Activated CD8-positive, alpha-beta T cell treated with anti-CD3 and anti-CD28 coated beads, Interleukin-2, amount 10 ng/mL, durations not matched to agents 7 days and 5 days (primary cell): ENCODE results near the gene KCNJ10. TPM values are rescaled to one million over a fixed set of nuclear protein-coding genes. Genes with fewer than 3 reads are reported as not detected.

Experiments used
- ATAC-seq: fragments of 150-1000 bp; cut with Tn5 transposase; one replicate; pipeline ENCODE4 v1.10.0; 2021; ENCODE audit warnings: moderate library complexity
- CTCF ChIA-PET: fragments of 350-600 bp; sonication (Branson Sonifier 250); formaldehyde crosslinking; loops from one replicate; lab custom pipeline; 2021; ENCODE audit warnings: antibody characterized with exemption; lab: Charles Lee
- POLR2A ChIA-PET: fragments of 350-600 bp; sonication (Branson Sonifier 250); formaldehyde crosslinking; loops from one replicate; lab custom pipeline; 2021; ENCODE audit warnings: antibody characterized with exemption; lab: Charles Lee
- DNase-seq: peaks from one replicate; pipeline ENCODE4 v3.0.0-alpha.2; 2020
- H3K27ac Mint-ChIP-seq: one replicate; pipeline ENCODE4 v1.8.0; 2021; ENCODE audit warnings: mild to moderate bottlenecking, mixed read lengths
- H3K27me3 Mint-ChIP-seq: one replicate; pipeline ENCODE4 v1.8.0; 2021; ENCODE audit warnings: low read depth, mixed read lengths
- H3K36me3 Mint-ChIP-seq: one replicate; pipeline ENCODE4 v1.8.0; 2021; ENCODE audit warnings: low read depth, mixed read lengths
- H3K4me1 Mint-ChIP-seq: one replicate; pipeline ENCODE4 v1.8.0; 2021; ENCODE audit warnings: low read depth, mixed read lengths
- H3K4me3 Mint-ChIP-seq: one replicate; pipeline ENCODE4 v1.8.0; 2021; ENCODE audit warnings: mild to moderate bottlenecking, mixed read lengths
- H3K9me3 Mint-ChIP-seq: one replicate; pipeline ENCODE4 v1.8.0; 2022; ENCODE audit warnings: mixed read lengths; ENCODE audit not compliant: insufficient read depth
- total RNA-seq, 2 experiments: library from RNA; stranded (reverse); gene quantifications; one replicate each; pipeline ENCODE4 v1.2.3, GENCODE V29; 2021

The KCNJ10 gene
- total RNA-seq, 2 experiments from 2014 or later: not detected

GRCh38 chr1:160018900-160019299 is 51.1 kb downstream of the KCNJ10 start:
- peaks cover 5% of the 10 kb centered on the region for H3K4me1 Mint-ChIP-seq
- POLR2A ChIA-PET: interaction anchor here (0.6 kb wide), 1 partner anchor 27 kb away, joined by 3 read pairs; no protein-coding TSS in a partner anchor
- ATAC-seq (no peak), DNase-seq (peak; percentile 19)
- H3K27ac Mint-ChIP-seq: no peak overlapping the region
- no peaks in the 10 kb centered on the region for H3K9me3 Mint-ChIP-seq
- H3K36me3 Mint-ChIP-seq: no peaks in the 10 kb centered on the region
- H3K4me3 Mint-ChIP-seq: no peak overlapping the region
- CTCF ChIA-PET: interaction anchor here (1.6 to 6.9 kb wide), 2 partner anchors 12 to 27 kb away, joined by 4 to 74 read pairs; no protein-coding TSS in a partner anchor
- H3K27me3 Mint-ChIP-seq: peaks cover 14% of the 10 kb centered on the region

DNA sequence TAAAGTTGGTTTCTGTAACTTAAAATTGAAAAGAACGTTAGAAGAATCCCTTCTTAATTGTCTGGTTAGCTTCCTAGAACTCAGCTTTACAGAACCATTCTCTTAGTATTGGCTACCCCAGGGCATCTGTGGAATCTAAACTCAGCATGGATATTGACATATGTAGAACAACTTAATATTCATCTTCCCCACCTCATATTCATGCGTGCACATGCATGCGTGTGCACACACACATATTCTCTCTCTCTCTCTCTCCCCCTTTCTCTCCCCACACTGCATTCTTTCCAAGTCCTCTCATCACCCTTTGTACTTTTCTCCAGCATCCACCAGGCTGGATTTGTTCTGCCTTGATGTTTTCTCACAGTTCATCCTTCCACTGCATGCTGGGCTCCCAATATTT is 51.6 kb downstream of the KCNJ10 start:
- Mint-ChIP-seq H3K4me1 (peaks cover 5% of the 10 kb centered on the region), H3K36me3 (no peaks in the 10 kb centered on the region), H3K27me3 (peaks cover 17% of the 10 kb centered on the region), H3K9me3 (no peaks in the 10 kb centered on the region), H3K4me3 (no peak overlapping the region), H3K27ac (no peak overlapping the region)
- CTCF ChIA-PET: interaction anchor here (1.6 to 6.9 kb wide), 2 partner anchors 12 to 28 kb away, joined by 4 to 74 read pairs; no protein-coding TSS in a partner anchor
- DNase-seq (peak; percentile 8), ATAC-seq (no peak)
- POLR2A ChIA-PET: no interaction called here

DNA sequence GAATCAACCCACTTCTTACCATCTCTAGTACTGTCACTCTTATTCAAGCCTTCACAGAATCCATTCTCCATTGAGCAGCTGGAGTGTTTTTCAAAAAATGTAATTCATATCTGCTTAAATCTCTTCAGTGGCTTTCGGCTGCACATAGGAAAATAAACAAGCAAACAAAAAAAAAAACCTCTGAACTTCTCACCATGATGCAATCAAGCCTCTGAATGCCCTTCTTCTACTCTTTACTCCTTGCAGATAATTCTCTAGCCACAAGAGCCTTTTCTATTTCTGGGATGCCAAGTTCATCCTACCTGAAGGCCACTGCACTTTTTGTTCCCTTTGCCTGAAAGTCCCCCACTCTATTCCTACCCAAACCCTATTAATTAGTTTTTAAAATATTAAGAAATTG is 52.4 kb downstream of the KCNJ10 start:
- no peak overlapping the region for H3K4me3 Mint-ChIP-seq
- H3K36me3 Mint-ChIP-seq: no peaks in the 10 kb centered on the region
- no peaks in the 10 kb centered on the region for H3K9me3 Mint-ChIP-seq
- ChIA-PET POLR2A (no interaction called here), CTCF (interaction anchor here (6.9 kb wide), 1 partner anchor 11 kb away, joined by 74 read pairs; no protein-coding TSS in a partner anchor)
- H3K4me1 Mint-ChIP-seq: peaks cover 5% of the 10 kb centered on the region
- H3K27me3 Mint-ChIP-seq: peaks cover 20% of the 10 kb centered on the region
- ATAC-seq (no peak), DNase-seq (peak; percentile 11)
- no peak overlapping the region for H3K27ac Mint-ChIP-seq

GRCh38 chr1:160011781-160012180 is 58.2 kb downstream of the KCNJ10 start:
- CTCF ChIA-PET: no interaction called here
- Mint-ChIP-seq H3K27me3 (peaks cover 30% of the 10 kb centered on the region), H3K4me3 (no peak overlapping the region), H3K9me3 (no peaks in the 10 kb centered on the region), H3K27ac (no peak overlapping the region), H3K4me1 (no peaks in the 10 kb centered on the region), H3K36me3 (no peaks in the 10 kb centered on the region)
- POLR2A ChIA-PET: no interaction called here
- ATAC-seq: no peak
- no peak for DNase-seq

GRCh38 chr1:160009801-160010200 is 60.2 kb downstream of the KCNJ10 start:
- POLR2A ChIA-PET: no interaction called here
- CTCF ChIA-PET: interaction anchor here (0.9 to 9.5 kb wide), 7 partner anchors 11 to 120 kb away, joined by 3 to 184 read pairs (median 47); partner anchors contain the start of genes PIGM and TAGLN2
- H3K27ac Mint-ChIP-seq: no peak overlapping the region
- no peaks in the 10 kb centered on the region for H3K9me3 Mint-ChIP-seq
- ATAC-seq (no peak), DNase-seq (peak; percentile 9)
- H3K27me3 Mint-ChIP-seq: peaks cover 29% of the 10 kb centered on the region
- no peaks in the 10 kb centered on the region for H3K36me3 Mint-ChIP-seq
- H3K4me3 Mint-ChIP-seq: no peak overlapping the region
- H3K4me1 Mint-ChIP-seq: no peaks in the 10 kb centered on the region

- Mint-ChIP-seq H3K4me3 (no peak overlapping the region), H3K27me3 (peaks cover 28% of the 10 kb centered on the region)
- ATAC-seq: no peak
These were observed 60.9 kb downstream of the KCNJ10 start for GRCh38 chr1:160009081-160009480.

GRCh38 chr1:160007577-160008200 is 62.3 kb downstream of the KCNJ10 start:
- no peak for ATAC-seq
- no peaks in the 10 kb centered on the region for H3K36me3 Mint-ChIP-seq
- peaks cover 21% of the 10 kb centered on the region for H3K27me3 Mint-ChIP-seq
- ChIA-PET CTCF (interaction anchor here (0.7 to 9.5 kb wide), 59 partner anchors 9 to 983 kb away, joined by 3 to 184 read pairs (median 6); partner anchors contain the start of genes DUSP23, FCRL6, IGSF9 and PIGM), POLR2A (interaction anchor here (0.9 to 1.0 kb wide), 2 partner anchors 64 to 115 kb away, joined by 3 read pairs; no protein-coding TSS in a partner anchor)
- no peaks in the 10 kb centered on the region for H3K9me3 Mint-ChIP-seq
- no peak overlapping the region for H3K27ac Mint-ChIP-seq
- peak; percentile 9 for DNase-seq
- H3K4me3 Mint-ChIP-seq: no peak overlapping the region
- no peaks in the 10 kb centered on the region for H3K4me1 Mint-ChIP-seq

More at GRCh38 chr1:160009081-160009480, 60.9 kb downstream of the KCNJ10 start:
- Mint-ChIP-seq H3K4me1 (no peaks in the 10 kb centered on the region), H3K27ac (no peak overlapping the region), H3K9me3 (no peaks in the 10 kb centered on the region), H3K36me3 (no peaks in the 10 kb centered on the region)
- POLR2A ChIA-PET: no interaction called here
- DNase-seq: no peak
- CTCF ChIA-PET: interaction anchor here (0.9 to 9.5 kb wide), 11 partner anchors 10 to 209 kb away, joined by 3 to 184 read pairs (median 38); partner anchors contain the start of genes FCRL6, IGSF9, PIGM and TAGLN2

- Mint-ChIP-seq H3K36me3 (no peaks in the 10 kb centered on the region), H3K4me1 (no peaks in the 10 kb centered on the region), H3K4me3 (no peak overlapping the region), H3K9me3 (no peaks in the 10 kb centered on the region), H3K27me3 (peaks cover 21% of the 10 kb centered on the region), H3K27ac (no peak overlapping the region)
- ATAC-seq (peak; percentile 92), DNase-seq (peak; percentile 84)
- POLR2A ChIA-PET: no interaction called here
- CTCF ChIA-PET: interaction anchor here (0.6 to 9.5 kb wide), 45 partner anchors 8 to 872 kb away, joined by 3 to 184 read pairs (median 10); partner anchors contain the start of genes DUSP23, FCRL6, IGSF9 and PIGM
These were observed 63.5 kb downstream of the KCNJ10 start for GRCh38 chr1:160006312-160006940.

GRCh38 chr1:160005070-160005469 is 64.9 kb downstream of the KCNJ10 start:
- no peak for ATAC-seq
- peaks cover 22% of the 10 kb centered on the region for H3K27me3 Mint-ChIP-seq
- no peak overlapping the region for H3K27ac Mint-ChIP-seq
- CTCF ChIA-PET: interaction anchor here (1.6 to 9.5 kb wide), 11 partner anchors 13 to 111 kb away, joined by 4 to 184 read pairs (median 38); partner anchors contain the start of genes IGSF9 and PIGM
- POLR2A ChIA-PET: no interaction called here
- H3K9me3 Mint-ChIP-seq: no peaks in the 10 kb centered on the region
- H3K4me1 Mint-ChIP-seq: no peaks in the 10 kb centered on the region
- H3K4me3 Mint-ChIP-seq: no peak overlapping the region
- H3K36me3 Mint-ChIP-seq: no peaks in the 10 kb centered on the region
- DNase-seq: peak; percentile 12

GRCh38 chr1:160004425-160004824 is 65.5 kb downstream of the KCNJ10 start:
- H3K27me3 Mint-ChIP-seq: peaks cover 21% of the 10 kb centered on the region
- DNase-seq: no peak
- H3K27ac Mint-ChIP-seq: no peak overlapping the region
- H3K9me3 Mint-ChIP-seq: no peaks in the 10 kb centered on the region
- ChIA-PET CTCF (interaction anchor here (1.0 to 9.5 kb wide), 7 partner anchors 13 to 111 kb away, joined by 3 to 184 read pairs (median 16); partner anchors contain the start of gene IGSF9), POLR2A (no interaction called here)
- no peak overlapping the region for H3K4me3 Mint-ChIP-seq
- no peaks in the 10 kb centered on the region for H3K36me3 Mint-ChIP-seq
- ATAC-seq: no peak
- no peaks in the 10 kb centered on the region for H3K4me1 Mint-ChIP-seq

- H3K36me3 Mint-ChIP-seq: no peaks in the 10 kb centered on the region
- no peak overlapping the region for H3K27ac Mint-ChIP-seq
- ChIA-PET POLR2A (no interaction called here), CTCF (interaction anchor here (1.0 to 9.5 kb wide), 5 partner anchors 20 to 111 kb away, joined by 3 to 184 read pairs (median 9); no protein-coding TSS in a partner anchor)
- H3K27me3 Mint-ChIP-seq: peaks cover 24% of the 10 kb centered on the region
- no peak overlapping the region for H3K4me3 Mint-ChIP-seq
- DNase-seq (peak; percentile 8), ATAC-seq (no peak)
- H3K4me1 Mint-ChIP-seq: no peaks in the 10 kb centered on the region
- H3K9me3 Mint-ChIP-seq: no peaks in the 10 kb centered on the region
These were observed 66.0 kb downstream of the KCNJ10 start for GRCh38 chr1:160004001-160004400.
